Neural progenitor cell (in vitro differentiated cells): ENCODE measurements around the gene ALDH8A1.

Experiments used
- EZH2 ChIP-seq: fragments of 200-600 bp; sonication (generic); IDR thresholded peaks from 2 replicates; pipeline ENCODE4 v1.6.1; 2017; ENCODE audit warnings: antibody characterized with exemption, mild to moderate bottlenecking, moderate library complexity
- EZH2phosphoT487 ChIP-seq: fragments of 200-600 bp; sonication (generic); IDR thresholded peaks from 2 replicates; pipeline ENCODE4 v1.6.1; 2017; ENCODE audit warnings: antibody characterized with exemption
- TF ChIP-seq, protein P1 (sequence below): fragments of 200-600 bp; sonication (generic); IDR thresholded peaks from 2 replicates; pipeline ENCODE4 v1.5.1; 2017; ENCODE audit warnings: antibody characterized with exemption, mild to moderate bottlenecking

DNA sequence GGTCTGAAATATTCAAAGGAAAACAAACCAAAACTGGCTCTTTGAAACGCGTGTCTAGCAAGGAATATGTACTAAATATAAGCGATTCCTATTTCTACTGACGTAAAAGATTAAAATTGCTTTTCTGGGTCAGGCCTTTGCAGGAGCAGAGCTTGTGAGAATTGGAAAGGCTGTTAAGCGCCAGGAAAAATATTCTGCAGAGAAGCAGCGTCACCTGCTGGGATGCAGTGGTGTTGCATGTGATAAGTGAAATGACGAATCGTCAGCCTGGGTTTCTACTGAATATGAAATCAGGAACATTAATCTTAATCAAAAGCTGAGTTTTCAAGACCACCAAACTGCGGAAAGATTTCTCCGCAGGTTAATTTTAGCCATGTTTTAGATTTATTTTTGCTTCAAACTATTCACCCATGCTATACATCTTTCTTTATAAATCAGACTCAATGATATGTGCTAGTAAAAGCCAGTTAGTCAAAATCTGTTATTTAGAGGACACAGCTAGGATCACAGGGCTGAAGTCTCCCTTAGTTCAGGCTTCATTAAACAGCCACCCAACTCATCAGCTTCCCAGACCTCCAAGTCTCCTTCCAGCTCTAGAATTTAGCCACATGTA lies 67.4 kb downstream of the ALDH8A1 start:
- TF ChIP-seq, protein P1, sequence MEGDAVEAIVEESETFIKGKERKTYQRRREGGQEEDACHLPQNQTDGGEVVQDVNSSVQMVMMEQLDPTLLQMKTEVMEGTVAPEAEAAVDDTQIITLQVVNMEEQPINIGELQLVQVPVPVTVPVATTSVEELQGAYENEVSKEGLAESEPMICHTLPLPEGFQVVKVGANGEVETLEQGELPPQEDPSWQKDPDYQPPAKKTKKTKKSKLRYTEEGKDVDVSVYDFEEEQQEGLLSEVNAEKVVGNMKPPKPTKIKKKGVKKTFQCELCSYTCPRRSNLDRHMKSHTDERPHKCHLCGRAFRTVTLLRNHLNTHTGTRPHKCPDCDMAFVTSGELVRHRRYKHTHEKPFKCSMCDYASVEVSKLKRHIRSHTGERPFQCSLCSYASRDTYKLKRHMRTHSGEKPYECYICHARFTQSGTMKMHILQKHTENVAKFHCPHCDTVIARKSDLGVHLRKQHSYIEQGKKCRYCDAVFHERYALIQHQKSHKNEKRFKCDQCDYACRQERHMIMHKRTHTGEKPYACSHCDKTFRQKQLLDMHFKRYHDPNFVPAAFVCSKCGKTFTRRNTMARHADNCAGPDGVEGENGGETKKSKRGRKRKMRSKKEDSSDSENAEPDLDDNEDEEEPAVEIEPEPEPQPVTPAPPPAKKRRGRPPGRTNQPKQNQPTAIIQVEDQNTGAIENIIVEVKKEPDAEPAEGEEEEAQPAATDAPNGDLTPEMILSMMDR = peak; percentile 100
- no peak for TF ChIP-seq EZH2
- no peak for TF ChIP-seq EZH2phosphoT487
